Body of pancreas (tissue), 4 donors: ENCODE measurements around the gene WDR5B.

Source experiments
- CTCF ChIP-seq, 7 experiments: fragments of 450-650 bp in 4 of 7; fragments of 200-600 bp in 3 of 7; sonication (generic) in 3 of 7; IDR thresholded peaks; one replicate each; pipeline ENCODE4 v1.5.1; 2016 to 2019; ENCODE audit warnings: antibody characterized with exemption in 7 of 7
- POLR2A ChIP-seq, 3 donors: fragments of 450-650 bp; IDR thresholded peaks; one replicate each; pipeline ENCODE4 v1.6.1; 2016; ENCODE audit warnings: antibody characterized with exemption in 3 of 3, mild to moderate bottlenecking in 2 of 3

DNA sequence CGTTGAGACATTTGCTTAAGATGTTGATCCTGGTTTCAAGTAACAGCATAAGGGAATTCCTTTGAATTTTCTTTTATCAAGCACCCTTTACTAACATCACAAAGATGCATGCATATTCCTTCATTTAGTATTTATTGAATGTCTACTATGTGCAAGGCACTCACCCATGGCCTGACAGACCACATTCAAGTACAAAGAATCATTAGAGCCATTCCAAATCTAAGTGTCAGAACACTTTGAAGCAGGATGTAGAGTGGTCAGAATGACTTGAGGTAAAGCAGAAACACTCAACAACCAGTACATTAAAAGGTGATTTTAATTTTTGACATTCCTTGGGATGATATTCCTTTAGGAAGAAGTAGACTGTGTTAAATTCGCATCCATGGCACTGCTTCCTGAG is 6.0 kb upstream of the WDR5B start:
- TF ChIP-seq CTCF (IDR thresholded peaks at IDR 0.05) (no peak), POLR2A (IDR thresholded peaks at IDR 0.05) (no peak)
